Activated gamma-delta T cell (primary cell): Measurements from ENCODE around the gene VGLL4.

Source experiments
- DNase-seq: peaks from one replicate; lab custom pipeline; 2025; lab: John Stamatoyannopoulos, UW

VGLL4 gene

GRCh38 chr3:11565492-11565891 is 78.2 kb downstream of the VGLL4 start:
- no peak for DNase-seq

GRCh38 chr3:11565072-11565471 is 78.6 kb downstream of the VGLL4 start:
- no peak for DNase-seq

- no peak for DNase-seq
Measured at GRCh38 chr3:11564577-11565001, 79.1 kb downstream of the VGLL4 start.

- no peak for DNase-seq
Measured at GRCh38 chr3:11563865-11564185, 79.9 kb downstream of the VGLL4 start.

- DNase-seq, result no peak
Measured at GRCh38 chr3:11563159-11563864, 80.4 kb downstream of the VGLL4 start.

GRCh38 chr3:11562277-11562881 is 81.3 kb downstream of the VGLL4 start:
- no peak for DNase-seq

- no peak for DNase-seq
Measured at GRCh38 chr3:11560746-11561145, 83.0 kb downstream of the VGLL4 start.

GRCh38 chr3:11559816-11560633 is 83.7 kb downstream of the VGLL4 start:
- DNase-seq, result no peak

GRCh38 chr3:11558918-11559815 is 84.5 kb downstream of the VGLL4 start:
- no peak for DNase-seq

GRCh38 chr3:11558411-11558903 is 85.3 kb downstream of the VGLL4 start:
- DNase-seq, result no peak

GRCh38 chr3:11558002-11558401 is 85.7 kb downstream of the VGLL4 start:
- DNase-seq, result no peak

GRCh38 chr3:11556851-11557644 is 86.7 kb downstream of the VGLL4 start:
- DNase-seq, result no peak

- DNase-seq, result no peak
Measured at GRCh38 chr3:11555881-11556633, 87.7 kb downstream of the VGLL4 start.

- no peak for DNase-seq
Measured at GRCh38 chr3:11555211-11555782, 88.4 kb downstream of the VGLL4 start.

GRCh38 chr3:11554666-11555065 is 89.0 kb downstream of the VGLL4 start:
- no peak for DNase-seq

- DNase-seq, result no peak
Measured at GRCh38 chr3:11554236-11554610, 89.5 kb downstream of the VGLL4 start.

GRCh38 chr3:11553436-11554235 is 90.1 kb downstream of the VGLL4 start:
- DNase-seq, result no peak

- no peak for DNase-seq
Measured at GRCh38 chr3:11552289-11553264, 91.1 kb downstream of the VGLL4 start.
